Hematopoietic multipotent progenitor cell treated with erythropoietin and hydrocortisone succinate and interleukin-3 and kit ligand, for 17 days (in vitro differentiated cells): Measurements from ENCODE around the gene CCDC192.
"Not testable (repeated sequence)": the region's sequence is repeated elsewhere in the genome, so short reads cannot be mapped to it uniquely, and the experiment has no call there.

Source experiments
- DNase-seq: peaks from one replicate; pipeline ENCODE4 v3.0.0-alpha.2; 2015; ENCODE audit warnings: low spot score

The CCDC192 gene

GRCh38 chr5:127847641-127848040 lies 144.4 kb downstream of the CCDC192 start:
- not testable (repeated sequence) for DNase-seq

- DNase-seq, result no peak
Observed at GRCh38 chr5:127848098-127848497, 144.9 kb downstream of the CCDC192 start.

- no peak for DNase-seq
Observed at GRCh38 chr5:127849408-127849807, 146.2 kb downstream of the CCDC192 start.

- DNase-seq, result no peak
Observed at GRCh38 chr5:127849891-127850290, 146.7 kb downstream of the CCDC192 start.

- no peak for DNase-seq
Observed at GRCh38 chr5:127851964-127852363, 148.8 kb downstream of the CCDC192 start.

- no peak for DNase-seq
Observed at GRCh38 chr5:127854520-127854919, 151.3 kb downstream of the CCDC192 start.

GRCh38 chr5:127856292-127856691 lies 153.1 kb downstream of the CCDC192 start:
- DNase-seq, result no peak

- no peak for DNase-seq
Observed at GRCh38 chr5:127858116-127858784, 155.1 kb downstream of the CCDC192 start.

- DNase-seq, result no peak
Observed at GRCh38 chr5:127860291-127860690, 157.1 kb downstream of the CCDC192 start.

GRCh38 chr5:127863161-127863560 lies 160.0 kb downstream of the CCDC192 start:
- no peak for DNase-seq

- no peak for DNase-seq
Observed at GRCh38 chr5:127863610-127864395, 160.6 kb downstream of the CCDC192 start.

- no peak for DNase-seq
Observed at GRCh38 chr5:127864511-127864910, 161.3 kb downstream of the CCDC192 start.

GRCh38 chr5:127865273-127865672 lies 162.1 kb downstream of the CCDC192 start:
- DNase-seq, result no peak

GRCh38 chr5:127867022-127867783 lies 164.0 kb downstream of the CCDC192 start:
- no peak for DNase-seq

GRCh38 chr5:127870914-127871313 lies 167.7 kb downstream of the CCDC192 start:
- DNase-seq, result no peak

- DNase-seq, result no peak
Observed at GRCh38 chr5:127871503-127872153, 168.4 kb downstream of the CCDC192 start.

- no peak for DNase-seq
Observed at GRCh38 chr5:127872494-127872893, 169.3 kb downstream of the CCDC192 start.

- no peak for DNase-seq
Observed at GRCh38 chr5:127875235-127876021, 172.2 kb downstream of the CCDC192 start.

- DNase-seq, result no peak
Observed at GRCh38 chr5:127876384-127876783, 173.2 kb downstream of the CCDC192 start.

- no peak for DNase-seq
Observed at GRCh38 chr5:127878174-127878750, 175.1 kb downstream of the CCDC192 start.

GRCh38 chr5:127884416-127884815 lies 181.2 kb downstream of the CCDC192 start:
- DNase-seq, result no peak
